Measurements from ENCODE around the gene SLTM.

GRCh38 chr15:58875343-58875742 is 58.1 kb downstream of the SLTM start:
- TF ChIP-seq CTCF (conservative IDR thresholded peaks at IDR 0.05; ENCODE audit: low read depth, low read length) = no peak
- TF ChIP-seq EZH2 (IDR thresholded peaks at IDR 0.05; ENCODE audit: borderline replicate concordance, low read depth, low read length, poor library complexity, severe bottlenecking) = no peak
